HepG2 (cell line): ENCODE data around the gene PRDM15. TPM values are rescaled to one million over a fixed set of nuclear protein-coding genes. Genes with fewer than 3 reads are reported as not detected.

Experiments
- ATAC-seq: fragments of 200-7000 bp; cut with Tn5 transposase; 3 replicates; pipeline ENCODE4 v1.9.1; 2020; ENCODE audit warnings: mild to moderate bottlenecking, moderate library complexity
- BruUV-seq: library from RNA; stranded (reverse); fragments of 400-500 nt; replicated peaks from 2 replicates; lab custom pipeline; 2021; lab: Mats Ljungman, UMichigan
- CTCF ChIA-PET: fragments of 300-600 bp; formaldehyde crosslinking; extraction: SDS; loops from one replicate; lab custom pipeline; 2021; ENCODE audit warnings: low total read pairs, inconsistent platforms, low intra/inter-chr PET ratio; lab: Yijun Ruan, JAX
- POLR2A ChIA-PET: fragments of 350-600 bp; sonication (Branson Sonifier 250); formaldehyde crosslinking; loops from one replicate; lab custom pipeline; 2020; ENCODE audit warnings: antibody characterized with exemption, inconsistent platforms; lab: Yijun Ruan, JAX
- DNase-seq: peaks from one replicate; pipeline ENCODE4 v3.0.0-alpha.2; 2015; ENCODE audit warnings: low spot score
- FAIRE-seq: peaks from 3 replicates; lab custom pipeline; 2011; peaks lifted over from hg19 to GRCh38; lab: Jason Lieb, UNC
- H2AFZ ChIP-seq: one replicate; pipeline ENCODE4 v1.6.1; 2011; ENCODE audit warnings: low read length, inconsistent platforms
- H3K27ac ChIP-seq: fragments of 300-600 bp; 3 replicates; pipeline ENCODE4 v1.8.0; 2011; ENCODE audit warnings: mixed run types, mild to moderate bottlenecking, mixed read lengths, low read length, inconsistent platforms; ENCODE audit not compliant: insufficient read depth; ENCODE audit errors: extremely low read length
- H3K27me3 ChIP-seq, 2 experiments: fragments of 200-600 bp in 1 of 2; 2 replicates in 1 of 2; 3 replicates in 1 of 2; pipeline versions ENCODE4 v1.6.0 to v1.8.0; 2011; ENCODE audit warnings: low read length in 2 of 2, mild to moderate bottlenecking in 2 of 2, moderate library complexity in 2 of 2, inconsistent platforms in 1 of 2; ENCODE audit not compliant: insufficient read depth in 2 of 2, control insufficient read depth in 1 of 2
- H3K36me3 ChIP-seq, 2 experiments: fragments of 200-600 bp in 1 of 2; replicated peaks in 1 of 2; 2 replicates in 1 of 2; 3 replicates in 1 of 2; pipeline versions ENCODE4 v1.5.1 to v1.8.0; 2011; ENCODE audit warnings: low read length in 2 of 2, inconsistent platforms in 1 of 2; ENCODE audit not compliant: insufficient read depth in 2 of 2, control insufficient read depth in 1 of 2
- H3K4me1 ChIP-seq: 2 replicates; pipeline ENCODE4 v1.5.1; 2012; ENCODE audit warnings: low read length, inconsistent platforms; ENCODE audit not compliant: insufficient read depth
- H3K4me2 ChIP-seq: 2 replicates; pipeline ENCODE4 v1.6.0; 2011; ENCODE audit warnings: low read depth, low read length, inconsistent platforms
- H3K4me3 ChIP-seq, 3 experiments: fragments of 200-600 bp in 1 of 3; sonication (generic), shearing (Covaris generic) in 1 of 3; replicated peaks in 1 of 3; 2 replicates each; pipeline ENCODE4 v1.5.1; 2011 to 2016; ENCODE audit warnings: low read length in 3 of 3, inconsistent platforms in 2 of 3, low read depth in 2 of 3, mild to moderate bottlenecking in 2 of 3, control low read depth in 1 of 3, mixed read lengths in 1 of 3; ENCODE audit not compliant: insufficient read depth in 1 of 3
- H3K79me2 ChIP-seq: one replicate; pipeline ENCODE4 v1.6.1; 2011; ENCODE audit warnings: low read length, inconsistent platforms; ENCODE audit not compliant: insufficient read depth
- H3K9ac ChIP-seq: 2 replicates; pipeline ENCODE4 v1.6.0; 2011; ENCODE audit warnings: mild to moderate bottlenecking, low read depth, low read length, inconsistent platforms; ENCODE audit not compliant: insufficient read depth
- H3K9me3 ChIP-seq: 2 replicates; pipeline ENCODE4 v1.5.1; 2012; ENCODE audit warnings: mild to moderate bottlenecking, low read length
- H4K20me1 ChIP-seq: 2 replicates; pipeline ENCODE4 v1.6.0; 2011; ENCODE audit warnings: inconsistent platforms, mild to moderate bottlenecking, low read length, moderate library complexity; ENCODE audit not compliant: insufficient read depth
- KLF16 ChIP-seq, 2 experiments: sonication (generic) in 1 of 2; formaldehyde crosslinking in 1 of 2; IDR thresholded peaks; 2 replicates each; pipeline versions ENCODE4 v1.6.1 to v1.8.0; 2016 to 2023; ENCODE audit warnings: missing genetic modification reagents in 2 of 2, missing compliant biosample characterization in 1 of 2
- NFYC ChIP-seq: IDR thresholded peaks from 2 replicates; pipeline ENCODE4 v1.6.1; 2016; ENCODE audit warnings: missing genetic modification reagents, missing compliant biosample characterization
- NR2F1 ChIP-seq, 2 experiments: fragments of 450-650 bp in 1 of 2; formaldehyde crosslinking in 1 of 2; IDR thresholded peaks; 2 replicates each; pipeline versions ENCODE4 v1.5.0 to v1.6.1; 2016 to 2020; ENCODE audit warnings: mild to moderate bottlenecking in 1 of 2, missing compliant biosample characterization in 1 of 2, missing genetic modification reagents in 1 of 2, moderate library complexity in 1 of 2
- RFXANK ChIP-seq: IDR thresholded peaks from 2 replicates; pipeline ENCODE4 v1.6.1; 2016
- TBX2 ChIP-seq: sonication (generic); formaldehyde crosslinking; IDR thresholded peaks from 2 replicates; pipeline ENCODE4 v1.5.0; 2020; ENCODE audit warnings: missing genetic modification reagents, mild to moderate bottlenecking, borderline replicate concordance
- USF2 ChIP-seq, 2 experiments: sonication (generic) in 1 of 2; formaldehyde crosslinking in 1 of 2; IDR thresholded peaks; 2 replicates each; pipeline versions ENCODE4 v1.5.1 to v1.6.1; 2011 to 2020; ENCODE audit warnings: borderline replicate concordance in 1 of 2, low read depth in 1 of 2, low read length in 1 of 2, mild to moderate bottlenecking in 1 of 2, missing genetic modification reagents in 1 of 2, moderate library complexity in 1 of 2
- ZEB1 ChIP-seq: IDR thresholded peaks from 2 replicates; pipeline ENCODE4 v1.6.1; 2012; ENCODE audit warnings: mild to moderate bottlenecking, low read depth, inconsistent platforms; ENCODE audit not compliant: insufficient replicate concordance
- ZMYM3 ChIP-seq: sonication (generic); formaldehyde crosslinking; IDR thresholded peaks from 2 replicates; pipeline ENCODE4 v1.5.1; 2020; ENCODE audit warnings: mild to moderate bottlenecking, missing genetic modification reagents
- ZNF280B ChIP-seq: sonication (generic); formaldehyde crosslinking; IDR thresholded peaks from 2 replicates; pipeline ENCODE4 v1.5.0; 2020; ENCODE audit warnings: missing genetic modification reagents, mild to moderate bottlenecking, borderline replicate concordance
- ZNF629 ChIP-seq: sonication (generic); formaldehyde crosslinking; conservative IDR thresholded peaks from 2 replicates; pipeline ENCODE4 v1.5.0; 2020; ENCODE audit warnings: missing genetic modification reagents
- ZNF652 ChIP-seq: IDR thresholded peaks from 2 replicates; pipeline ENCODE4 v1.6.1; 2016; ENCODE audit warnings: low read depth, borderline replicate concordance
- WGBS: methylation state at CpG from one replicate; pipeline ENCODE4 v1.1.6; 2017; ENCODE audit warnings: low lambda C conversion rate; 5-methylcytosine and 5-hydroxymethylcytosine counted together
- in situ Hi-C: cut with HindIII; loops from 2 replicates; pipeline ENCODE4 v1.10.0; 2017; ENCODE audit warnings: low pct_unique_long_range_greater_than_20kb; ENCODE audit not compliant: extremely low pct_ligation_motif_present
- intact Hi-C: fragments of 100-400 bp; cut with micrococcal nuclease; formaldehyde crosslinking; loops from one replicate; pipeline ENCODE4 v1.10.0; 2022; ENCODE audit not compliant: unreplicated experiment
- polyA plus RNA-seq, 8 experiments: library from polyadenylated mRNA; depleted of rRNA in 3 of 8; stranded (reverse) in 7 of 8; unstranded in 1 of 8; fragments of >200 nt; fragmentation: Illumina TruSeq in 4 of 8; extraction: Trizol in 4 of 8; gene quantifications; 2 replicates each; pipeline versions ENCODE4 v1.2.1 to v1.2.3, GENCODE V29; 2011 to 2016; ENCODE audit warnings: low read depth in 4 of 8, missing spikeins in 1 of 8, mixed read lengths in 1 of 8; ENCODE audit not compliant: insufficient read depth in 1 of 8
- total RNA-seq, 5 experiments: library from RNA; depleted of rRNA; stranded (reverse); fragments of >200 nt; fragmentation: Illumina TruSeq; extraction: Trizol; gene quantifications; 2 replicates each; pipeline ENCODE4 v1.2.3, GENCODE V29; 2016; ENCODE audit warnings: low read depth in 1 of 5
- TF ChIP-seq, protein P1 (sequence below): sonication (generic); formaldehyde crosslinking; IDR thresholded peaks from 2 replicates; pipeline ENCODE4 v1.5.1; 2020; ENCODE audit warnings: mild to moderate bottlenecking, missing genetic modification reagents

PRDM15 gene
- total and polyA plus RNA-seq, 2 of the 13 experiments (the other 11 are each of a cell fraction or from before 2014, with no cell fraction given), result 4.0 to 6.9 TPM

- FAIRE-seq, result no peak
- POLR2A ChIA-PET, result no interaction called here
- in situ Hi-C loops (no loop called here), intact Hi-C loops (no loop called here)
- H3K4me3 ChIP-seq, result no peak overlapping the region
- no peaks in the 10 kb centered on the region for H4K20me1 ChIP-seq
- ATAC-seq, result no peak
- H3K36me3 ChIP-seq, result peaks cover 2% of the 10 kb centered on the region in 2 experiments; a peak in 2 of 5 replicates
- H2AFZ ChIP-seq, result no peak overlapping the region
- no peak overlapping the region for H3K27ac ChIP-seq
- no peak for TF ChIP-seq NR2F1 (CRISPR knock-in tag; IDR thresholded peaks at IDR 0.05)
- TF ChIP-seq KLF16 (CRISPR knock-in tag; IDR thresholded peaks at IDR 0.05), result no peak
- TF ChIP-seq ZMYM3 (CRISPR knock-in tag), result 0 out of 2 replicates have a peak, but pooled peaks have one; percentile 28
- no peak for TF ChIP-seq ZEB1
- TF ChIP-seq TBX2 (CRISPR knock-in tag), result no peak
- TF ChIP-seq USF2 (IDR thresholded peaks at IDR 0.05; ENCODE audit: low read depth, low read length), result no peak
- no peak for TF ChIP-seq USF2 (CRISPR knock-in tag; IDR thresholded peaks at IDR 0.05; ENCODE audit: borderline replicate concordance)
- TF ChIP-seq ZNF280B, result no peak
- no peak for TF ChIP-seq ZNF652
- TF ChIP-seq, protein P1, sequence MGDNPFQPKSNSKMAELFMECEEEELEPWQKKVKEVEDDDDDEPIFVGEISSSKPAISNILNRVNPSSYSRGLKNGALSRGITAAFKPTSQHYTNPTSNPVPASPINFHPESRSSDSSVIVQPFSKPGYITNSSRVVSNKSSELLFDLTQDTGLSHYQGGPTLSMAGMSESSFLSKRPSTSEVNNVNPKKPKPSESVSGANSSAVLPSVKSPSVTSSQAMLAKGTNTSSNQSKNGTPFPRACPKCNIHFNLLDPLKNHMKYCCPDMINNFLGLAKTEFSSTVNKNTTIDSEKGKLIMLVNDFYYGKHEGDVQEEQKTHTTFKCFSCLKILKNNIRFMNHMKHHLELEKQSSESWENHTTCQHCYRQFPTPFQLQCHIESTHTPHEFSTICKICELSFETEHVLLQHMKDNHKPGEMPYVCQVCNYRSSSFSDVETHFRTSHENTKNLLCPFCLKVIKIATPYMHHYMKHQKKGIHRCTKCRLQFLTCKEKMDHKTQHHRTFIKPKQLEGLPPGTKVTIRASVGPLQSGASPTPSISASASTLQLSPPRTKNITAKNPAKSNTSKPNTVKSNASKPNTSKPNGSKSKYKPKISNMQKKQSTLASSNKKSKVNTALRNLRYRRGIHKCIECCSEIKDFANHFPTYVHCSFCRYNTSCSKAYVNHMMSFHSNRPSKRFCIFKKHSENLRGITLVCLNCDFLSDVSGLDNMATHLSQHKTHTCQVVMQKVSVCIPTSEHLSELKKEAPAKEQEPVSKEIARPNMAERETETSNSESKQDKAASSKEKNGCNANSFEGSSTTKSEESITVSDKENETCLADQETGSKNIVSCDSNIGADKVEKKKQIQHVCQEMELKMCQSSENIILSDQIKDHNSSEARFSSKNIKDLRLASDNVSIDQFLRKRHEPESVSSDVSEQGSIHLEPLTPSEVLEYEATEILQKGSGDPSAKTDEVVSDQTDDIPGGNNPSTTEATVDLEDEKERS (CRISPR knock-in tag), result no peak
- peak; percentile 84 for TF ChIP-seq ZNF629
- no peak for TF ChIP-seq NFYC
- no peak for TF ChIP-seq RFXANK (CRISPR knock-in tag)
- no peak overlapping the region for H3K9ac ChIP-seq
- no TSS peak for BruUV-seq
- CTCF ChIA-PET, result no interaction called here
- no peak overlapping the region for H3K4me2 ChIP-seq
- no peaks in the 10 kb centered on the region for H3K27me3 ChIP-seq
- WGBS, result 88% methylated on average over 18 of the region's 21 CpGs
- H3K4me1 ChIP-seq, result no peaks in the 10 kb centered on the region
- DNase-seq, result no peak
- no peaks in the 10 kb centered on the region for H3K79me2 ChIP-seq
- H3K9me3 ChIP-seq, result peaks cover 9% of the 10 kb centered on the region
Measured at GRCh38 chr21:41845310-41846032, 33.7 kb downstream of the PRDM15 start.
